Neural progenitor cell (in vitro differentiated cells): ENCODE results near the gene GJC2. TPM values are rescaled to one million over a fixed set of nuclear protein-coding genes. Genes with fewer than 3 reads are reported as not detected.
A peak's percentile ranks its signal among the peaks of the same experiment; 100 is the strongest.

Experiments used
- DNase-seq: peaks from one replicate; pipeline ENCODE4 v3.0.0-alpha.2; 2016; ENCODE audit warnings: low spot score
- H2AFZ ChIP-seq: fragments of 200-600 bp; sonication (generic); replicated peaks from 2 replicates; pipeline ENCODE4 v1.6.1; 2016; ENCODE audit warnings: antibody characterized with exemption
- H3F3A ChIP-seq: fragments of 200-600 bp; sonication (generic); 2 replicates; pipeline ENCODE4 v1.6.1; 2016; ENCODE audit warnings: antibody characterized with exemption, low read depth
- H3K27ac ChIP-seq: fragments of 200-600 bp; sonication (generic); 2 replicates; pipeline ENCODE4 v1.5.1; 2016; ENCODE audit warnings: mild to moderate bottlenecking
- H3K27me3 ChIP-seq: fragments of 200-600 bp; sonication (generic); 2 replicates; pipeline ENCODE4 v1.6.1; 2016; ENCODE audit warnings: mild to moderate bottlenecking, moderate library complexity
- H3K36me3 ChIP-seq: fragments of 200-600 bp; sonication (generic); 2 replicates; pipeline ENCODE4 v1.5.1; 2016
- H3K4me1 ChIP-seq: fragments of 200-600 bp; sonication (generic); 2 replicates; pipeline ENCODE4 v1.6.1; 2016; ENCODE audit warnings: mixed run types
- H3K4me2 ChIP-seq: fragments of 200-600 bp; sonication (generic); 2 replicates; pipeline ENCODE4 v1.6.1; 2016
- H3K4me3 ChIP-seq: fragments of 200-600 bp; sonication (generic); 2 replicates; pipeline ENCODE4 v1.5.1; 2016
- H3K79me2 ChIP-seq: fragments of 200-600 bp; sonication (generic); 2 replicates; pipeline ENCODE4 v1.6.1; 2016; ENCODE audit warnings: low read depth
- H3K9ac ChIP-seq: fragments of 200-600 bp; sonication (generic); 2 replicates; pipeline ENCODE4 v1.6.1; 2016
- H3K9me3 ChIP-seq: fragments of 200-600 bp; sonication (generic); 2 replicates; pipeline ENCODE4 v1.5.1; 2016; ENCODE audit warnings: low read depth
- H4K20me1 ChIP-seq: fragments of 200-600 bp; sonication (generic); 2 replicates; pipeline ENCODE4 v1.6.1; 2016; ENCODE audit warnings: low read depth
- H3K27ac Mint-ChIP-seq: 3 replicates; pipeline ENCODE4 v1.8.0; 2021; ENCODE audit warnings: mixed read lengths
- H3K27me3 Mint-ChIP-seq: 2 replicates; pipeline ENCODE4 v1.8.0; 2022; ENCODE audit warnings: low read depth, mild to moderate bottlenecking, inconsistent platforms, moderate library complexity, mixed read lengths; ENCODE audit not compliant: insufficient read depth
- H3K36me3 Mint-ChIP-seq: 3 replicates; pipeline ENCODE4 v1.8.0; 2021; ENCODE audit warnings: mixed read lengths
- H3K4me1 Mint-ChIP-seq: 3 replicates; pipeline ENCODE4 v1.8.0; 2021; ENCODE audit warnings: mixed read lengths
- H3K4me3 Mint-ChIP-seq: 3 replicates; pipeline ENCODE4 v1.8.0; 2021; ENCODE audit warnings: mild to moderate bottlenecking, moderate library complexity, mixed read lengths
- H3K9me3 Mint-ChIP-seq: 3 replicates; pipeline ENCODE4 v1.8.0; 2020; ENCODE audit warnings: mixed read lengths
- CTCF ChIP-seq: fragments of 200-600 bp; sonication (generic); IDR thresholded peaks from 2 replicates; pipeline ENCODE4 v1.5.1; 2017; ENCODE audit warnings: antibody characterized with exemption, mild to moderate bottlenecking
- EZH2 ChIP-seq: fragments of 200-600 bp; sonication (generic); IDR thresholded peaks from 2 replicates; pipeline ENCODE4 v1.6.1; 2017; ENCODE audit warnings: antibody characterized with exemption, mild to moderate bottlenecking, moderate library complexity
- EZH2phosphoT487 ChIP-seq: fragments of 200-600 bp; sonication (generic); IDR thresholded peaks from 2 replicates; pipeline ENCODE4 v1.6.1; 2017; ENCODE audit warnings: antibody characterized with exemption
- total RNA-seq: library from RNA; depleted of rRNA; stranded (reverse); fragments of >200 nt; gene quantifications from 2 replicates; pipeline ENCODE4 v1.2.3, GENCODE V29; 2015; ENCODE audit warnings: low replicate concordance

Gene GJC2
- total RNA-seq, 1 donor from 2014 or later = not detected

GRCh38 chr1:228190778-228191177 lies 41.0 kb downstream of the GJC2 start:
- peaks cover 19% of the 10 kb centered on the region for H3K36me3 Mint-ChIP-seq
- H3K4me3 Mint-ChIP-seq = no peak overlapping the region
- TF ChIP-seq EZH2 (no peak), CTCF (no peak), EZH2phosphoT487 (no peak)
- H4K20me1 ChIP-seq = no peaks in the 10 kb centered on the region
- H3K4me2 ChIP-seq = no peak overlapping the region
- no peaks in the 10 kb centered on the region for H3K36me3 ChIP-seq
- H3K27ac Mint-ChIP-seq = no peak overlapping the region
- no peaks in the 10 kb centered on the region for H3K79me2 ChIP-seq
- H3F3A ChIP-seq = no peaks in the 10 kb centered on the region
- no peaks in the 10 kb centered on the region for H3K9me3 ChIP-seq
- no peaks in the 10 kb centered on the region for H3K4me1 ChIP-seq
- H3K27ac ChIP-seq = no peak overlapping the region
- peaks cover 13% of the 10 kb centered on the region for H3K4me1 Mint-ChIP-seq
- H3K4me3 ChIP-seq = no peak overlapping the region
- H3K9ac ChIP-seq = no peak overlapping the region
- H3K9me3 Mint-ChIP-seq = peaks cover 9% of the 10 kb centered on the region
- DNase-seq = no peak
- H3K27me3 ChIP-seq = no peaks in the 10 kb centered on the region
- no peak overlapping the region for H2AFZ ChIP-seq
- H3K27me3 Mint-ChIP-seq = peaks cover 2% of the 10 kb centered on the region

- no peak for DNase-seq
- H3K27ac Mint-ChIP-seq = peak overlapping the region; percentile 34
- peaks cover 8% of the 10 kb centered on the region for H3K9me3 ChIP-seq
- no peaks in the 10 kb centered on the region for H3K27me3 Mint-ChIP-seq
- no peak overlapping the region for H3K4me3 Mint-ChIP-seq
- H3K27ac ChIP-seq = no peak overlapping the region
- peaks cover 25% of the 10 kb centered on the region for H3K36me3 Mint-ChIP-seq
- H2AFZ ChIP-seq = no peak overlapping the region
- H3K9me3 Mint-ChIP-seq = peaks cover 13% of the 10 kb centered on the region
- no peaks in the 10 kb centered on the region for H3K36me3 ChIP-seq
- peaks cover 13% of the 10 kb centered on the region for H3K4me1 Mint-ChIP-seq
- H3K27me3 ChIP-seq = no peaks in the 10 kb centered on the region
- no peaks in the 10 kb centered on the region for H3K79me2 ChIP-seq
- TF ChIP-seq EZH2phosphoT487 (no peak), CTCF (no peak)
- H3K4me3 ChIP-seq = no peak overlapping the region
- H3K9ac ChIP-seq = no peak overlapping the region
- no peak overlapping the region for H3K4me2 ChIP-seq
- no peaks in the 10 kb centered on the region for H3F3A ChIP-seq
- H4K20me1 ChIP-seq = no peaks in the 10 kb centered on the region
- no peaks in the 10 kb centered on the region for H3K4me1 ChIP-seq
These were observed 44.7 kb downstream of the GJC2 start for GRCh38 chr1:228194436-228194835.

GRCh38 chr1:228194921-228195812 lies 45.4 kb downstream of the GJC2 start:
- no peak overlapping the region for H3K4me3 Mint-ChIP-seq
- Histone ChIP-seq H3K4me1 (no peaks in the 10 kb centered on the region), H3K4me3 (no peak overlapping the region), H4K20me1 (no peaks in the 10 kb centered on the region), H3K79me2 (no peaks in the 10 kb centered on the region), H3K27ac (no peak overlapping the region), H3F3A (no peaks in the 10 kb centered on the region), H2AFZ (no peak overlapping the region), H3K27me3 (no peaks in the 10 kb centered on the region), H3K36me3 (no peaks in the 10 kb centered on the region), H3K9ac (no peak overlapping the region), H3K9me3 (peaks cover 11% of the 10 kb centered on the region), H3K4me2 (no peak overlapping the region)
- H3K4me1 Mint-ChIP-seq = peaks cover 13% of the 10 kb centered on the region
- DNase-seq = no peak
- peaks cover 16% of the 10 kb centered on the region for H3K9me3 Mint-ChIP-seq
- no peak for TF ChIP-seq CTCF
- TF ChIP-seq EZH2phosphoT487 = no peak
- no peak for TF ChIP-seq EZH2
- peaks cover 21% of the 10 kb centered on the region for H3K36me3 Mint-ChIP-seq
- no peaks in the 10 kb centered on the region for H3K27me3 Mint-ChIP-seq
- no peak overlapping the region for H3K27ac Mint-ChIP-seq
